VCaP (cell line): ENCODE data around the gene ACVRL1.

ENCODE experiments used
- H3K27ac ChIP-seq: fragments of 450-650 bp; 2 replicates; pipeline ENCODE4 v1.5.1; 2017
- CTCF ChIP-seq: fragments of 450-650 bp; conservative IDR thresholded peaks from 2 replicates; pipeline ENCODE4 v1.5.1; 2017; ENCODE audit warnings: mild to moderate bottlenecking, moderate library complexity

ACVRL1 gene

GRCh38 chr12:51874486-51874885, 32.8 kb upstream of the ACVRL1 start:
- TF ChIP-seq CTCF, result no peak
- H3K27ac ChIP-seq, result no peak overlapping the region; the same call in 1 of the 2 replicates

GRCh38 chr12:51879102-51879501, 28.2 kb upstream of the ACVRL1 start:
- H3K27ac ChIP-seq, result no peak overlapping the region
- TF ChIP-seq CTCF, result no peak

DNA sequence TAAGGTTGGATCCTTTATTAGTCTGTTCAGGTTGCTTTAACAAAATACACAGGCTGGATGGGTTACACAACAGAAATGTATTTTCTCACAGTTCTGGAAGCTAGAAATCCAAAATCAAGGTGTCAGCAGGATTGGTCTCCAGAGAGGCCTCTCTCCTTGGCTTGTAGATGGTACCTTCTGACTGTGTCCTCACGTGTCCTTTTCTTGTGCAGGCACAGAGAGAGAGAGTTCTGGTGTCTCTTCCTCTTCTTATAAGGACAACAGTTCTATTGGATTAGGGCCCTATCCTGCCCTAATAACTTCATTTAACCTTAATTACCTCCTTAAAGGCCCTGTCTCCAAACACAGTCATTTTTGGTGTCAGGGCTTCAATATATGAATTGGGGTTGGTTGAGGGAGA, 24.0 kb upstream of the ACVRL1 start:
- H3K27ac ChIP-seq, result peak overlapping the region; percentile 1; the same call in 1 of the 2 replicates
- TF ChIP-seq CTCF, result no peak

DNA sequence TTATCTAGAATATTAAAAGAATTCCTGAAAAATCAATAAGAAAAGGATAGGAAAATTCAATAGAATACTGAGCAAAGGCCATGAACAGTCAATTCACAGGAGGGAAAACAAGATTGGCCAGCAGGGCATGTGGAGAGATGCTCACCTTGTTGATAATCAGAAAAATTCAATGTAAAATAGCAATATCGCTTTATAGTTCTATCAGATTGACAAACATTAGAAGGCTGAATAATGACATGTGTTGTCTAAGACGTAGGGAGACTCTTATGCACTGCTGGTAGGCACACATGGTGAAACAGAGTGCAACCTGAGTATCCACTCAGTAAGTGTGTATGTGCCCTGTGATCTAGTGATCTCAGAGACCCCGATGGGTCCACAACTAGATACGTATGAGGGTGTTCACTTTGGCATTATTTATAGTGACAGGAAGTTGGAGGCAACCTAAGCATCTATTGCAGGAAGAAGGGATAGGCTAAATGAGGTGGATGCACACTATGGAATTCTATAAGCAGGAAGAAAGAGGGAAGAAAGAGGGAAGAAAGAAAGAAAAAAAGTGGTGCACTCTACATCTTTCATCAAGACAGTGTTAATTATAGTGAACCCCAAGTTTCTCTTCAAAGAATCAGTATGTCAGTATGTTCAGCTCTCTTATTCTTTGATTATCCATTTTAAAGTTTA, 23.2 kb upstream of the ACVRL1 start:
- H3K27ac ChIP-seq, result no peak overlapping the region

DNA sequence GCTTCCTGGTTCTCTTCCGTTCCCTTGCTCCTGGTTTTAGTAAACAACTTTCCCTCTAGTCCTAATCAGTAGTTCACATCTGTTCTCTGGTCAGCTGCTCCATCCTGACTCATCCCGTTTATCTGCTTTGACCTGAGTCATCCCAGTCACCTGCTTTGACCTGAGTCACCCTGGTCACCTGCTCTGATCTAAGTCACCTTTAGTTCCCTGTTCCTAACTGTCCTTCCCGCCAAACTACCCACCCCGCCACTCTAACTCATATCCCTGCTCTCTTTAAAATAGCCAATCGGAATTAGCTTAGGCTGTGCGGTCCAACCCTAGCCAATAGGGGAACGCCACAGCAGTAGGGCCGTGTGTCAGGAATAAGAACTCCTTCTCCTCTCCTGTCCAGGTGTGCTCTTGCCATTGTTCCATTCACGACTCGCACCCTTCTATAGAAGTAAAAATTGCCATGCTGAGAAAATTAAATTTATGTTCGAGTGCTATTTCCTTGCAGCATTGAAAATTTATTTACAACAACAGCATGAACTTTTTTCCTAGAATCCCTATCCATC, 22.6 kb upstream of the ACVRL1 start:
- no peak overlapping the region; the same call in 1 of the 2 replicates for H3K27ac ChIP-seq
- no peak for TF ChIP-seq CTCF

More for the DNA sequence above, 23.2 kb upstream of the ACVRL1 start:
- no peak for TF ChIP-seq CTCF

DNA sequence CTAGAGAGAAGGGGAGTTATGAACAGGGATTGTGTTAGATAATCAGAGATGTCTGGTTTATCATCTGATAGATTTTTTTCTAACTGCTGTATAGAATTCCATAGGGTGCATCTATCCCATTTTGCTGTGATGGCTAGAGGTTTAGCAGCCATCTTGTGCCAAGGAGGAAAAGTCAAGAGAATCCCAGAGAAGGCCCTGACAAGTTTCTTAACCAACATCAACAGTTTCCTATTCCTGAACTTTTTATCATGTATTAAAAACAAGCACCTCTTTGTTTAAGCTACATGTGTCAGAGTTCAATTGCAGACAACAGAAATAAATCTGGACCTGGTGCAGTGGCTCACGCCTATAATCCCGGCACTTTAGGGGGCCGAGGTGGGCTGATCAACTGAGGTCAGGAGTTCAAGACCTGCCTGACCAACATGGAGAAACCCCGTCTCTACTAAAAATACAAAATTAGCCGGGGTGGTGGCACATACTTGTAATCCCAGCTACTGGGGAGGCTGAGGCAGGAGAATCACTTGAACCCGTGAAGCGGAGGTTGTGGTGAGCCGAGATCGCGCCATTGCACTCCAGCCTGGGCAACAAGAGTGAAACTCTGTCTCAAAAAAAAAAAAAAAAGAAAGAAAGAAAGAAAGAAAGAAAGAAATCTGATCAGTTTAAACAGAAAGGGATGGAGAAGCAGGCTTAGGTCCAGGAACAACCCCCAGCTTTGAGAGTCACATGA, 21.8 kb upstream of the ACVRL1 start:
- H3K27ac ChIP-seq, result peak overlapping the region; percentile 14; the same call in 1 of the 2 replicates

DNA sequence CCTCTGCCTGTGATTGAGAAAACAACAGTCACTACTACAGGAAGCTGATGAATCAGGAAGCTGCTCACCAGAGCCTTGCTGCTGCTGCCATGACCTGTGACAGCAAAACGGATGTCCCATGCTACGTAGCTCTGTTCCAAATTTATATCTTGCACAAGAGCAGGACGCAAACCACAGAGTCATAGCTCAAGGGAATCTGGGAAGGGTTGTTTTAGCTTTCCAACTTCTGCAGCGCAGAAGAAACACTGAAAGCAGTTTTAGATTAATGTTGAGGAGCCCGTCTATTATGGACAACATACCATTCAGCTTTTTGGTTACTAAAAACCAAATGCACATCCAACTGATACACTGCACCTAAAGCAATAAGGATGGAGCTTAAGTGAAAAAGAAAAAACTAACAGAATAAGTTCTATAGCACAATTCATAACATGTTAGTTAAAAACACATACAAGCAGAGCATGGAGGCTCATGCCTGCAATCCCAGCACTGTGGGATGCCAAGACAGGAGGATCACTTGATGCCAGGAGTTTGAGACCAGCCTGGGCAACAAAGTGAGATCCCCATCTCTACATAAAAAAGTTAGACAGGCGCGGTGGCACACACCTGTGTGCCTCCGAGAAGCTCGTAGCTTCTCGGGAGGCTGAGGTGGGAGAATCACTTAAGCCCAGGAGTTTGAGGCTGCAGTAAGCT, 21.1 kb upstream of the ACVRL1 start:
- TF ChIP-seq CTCF, result no peak
- H3K27ac ChIP-seq, result peak overlapping the region; percentile 14; the same call in 1 of the 2 replicates
